Esophagus (tissue), 2 donors: ENCODE results near the gene RXRB. TPM values are rescaled to one million over a fixed set of nuclear protein-coding genes. Genes with fewer than 3 reads are reported as not detected.

Experiments
- H3K27ac ChIP-seq, 2 donors: one replicate each; pipeline ENCODE4 v1.5.1; 2013; ENCODE audit warnings: low read depth in 2 of 2, mild to moderate bottlenecking in 2 of 2, inconsistent platforms in 1 of 2, low read length in 1 of 2, moderate library complexity in 1 of 2
- H3K27me3 ChIP-seq, 2 donors: one replicate each; pipeline ENCODE4 v1.6.1; 2013; ENCODE audit warnings: low read length in 2 of 2, control low read depth in 1 of 2, mild to moderate bottlenecking in 1 of 2; ENCODE audit not compliant: insufficient read depth in 2 of 2, control insufficient read depth in 1 of 2
- H3K36me3 ChIP-seq, 2 donors: one replicate each; pipeline ENCODE4 v1.6.1; 2013; ENCODE audit warnings: low read length in 1 of 2; ENCODE audit not compliant: control insufficient read depth in 2 of 2, insufficient read depth in 2 of 2
- H3K4me1 ChIP-seq, 2 donors: one replicate each; pipeline ENCODE4 v1.6.1; 2013; ENCODE audit warnings: low read length in 1 of 2; ENCODE audit not compliant: control insufficient read depth in 2 of 2, insufficient read depth in 2 of 2
- H3K4me3 ChIP-seq, 2 donors: one replicate each; pipeline ENCODE4 v1.5.1; 2013; ENCODE audit warnings: low read length in 2 of 2, mild to moderate bottlenecking in 2 of 2, low read depth in 1 of 2, moderate library complexity in 1 of 2
- H3K9me3 ChIP-seq, 2 donors: one replicate each; pipeline ENCODE4 v1.6.1; 2013; ENCODE audit warnings: mild to moderate bottlenecking in 2 of 2, low read depth in 1 of 2, low read length in 1 of 2, moderate library complexity in 1 of 2; ENCODE audit not compliant: control insufficient read depth in 2 of 2, insufficient read depth in 1 of 2
- WGBS, 2 donors: extraction: QIAGEN DNeasy Blood & Tissue Kit; methylation state at CpG; one replicate each; pipeline ENCODE4 v1.1.7; 2013; 5-methylcytosine and 5-hydroxymethylcytosine counted together
- polyA plus RNA-seq, 2 donors: library from polyadenylated mRNA; stranded (reverse); fragments of 200-250 nt; gene quantifications; one replicate each; pipeline ENCODE4 v1.2.3, GENCODE V29; 2013
- donor health status: healthy with polysubstance abuse.
- donor health status: Bipolar disorder and iron deficiency.

RXRB gene
- polyA plus RNA-seq, 2 donors, result 24.4 to 30.0 TPM

DNA sequence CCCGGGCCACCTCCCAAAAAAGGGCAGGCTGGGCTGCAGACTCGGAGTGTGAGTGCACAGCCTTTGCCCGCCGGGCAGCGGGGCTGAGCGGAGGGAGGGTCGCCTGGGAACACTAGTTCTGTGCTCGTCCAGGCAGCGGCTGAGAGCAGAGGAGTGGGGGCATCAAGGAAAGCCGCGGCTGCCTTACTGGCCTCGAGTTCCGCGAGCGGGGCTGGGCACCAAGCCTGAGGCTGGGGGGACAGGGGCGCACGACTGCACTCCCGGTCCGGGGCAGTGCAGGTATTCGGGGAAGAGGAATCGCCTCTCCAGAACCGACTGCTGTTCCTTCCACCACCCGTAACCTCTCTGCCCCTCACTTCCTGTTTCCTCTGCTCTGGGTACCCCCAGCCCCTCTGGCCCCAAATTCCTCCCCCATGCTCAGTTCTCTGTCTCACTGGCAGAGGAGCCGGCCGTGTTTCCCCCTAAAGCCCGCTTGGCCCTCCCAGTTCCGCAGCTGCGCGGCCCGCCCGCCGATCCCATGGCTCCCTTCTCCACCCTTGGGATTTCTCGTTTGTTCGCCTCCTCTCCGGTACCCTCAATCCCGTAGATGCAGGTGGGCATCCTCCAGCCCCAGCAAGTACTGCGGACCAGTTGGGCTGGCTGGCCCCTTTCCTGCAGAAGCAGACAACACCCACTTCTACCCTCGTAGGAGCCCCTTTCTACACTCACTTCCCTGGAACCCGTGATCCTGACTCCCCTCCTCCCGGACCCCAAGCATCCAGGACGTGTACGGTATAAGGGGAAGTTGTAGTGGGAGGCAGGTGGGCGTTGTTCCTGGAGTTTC lies 12.9 kb upstream of the RXRB start:
- WGBS, 2 donors, result 1 to 2% methylated on average over 42 to 43 of the region's 43 CpGs
- Histone ChIP-seq H3K4me1 (peaks cover 0 to 6% of the 10 kb centered on the region in 2 donors), H3K27me3 (no peaks in the 10 kb centered on the region), H3K9me3 (no peaks in the 10 kb centered on the region), H3K27ac (no peak overlapping the region), H3K4me3 (peak overlapping the region; percentile 22 to 42), H3K36me3 (peaks cover 0 to 7% of the 10 kb centered on the region in 2 donors)

DNA sequence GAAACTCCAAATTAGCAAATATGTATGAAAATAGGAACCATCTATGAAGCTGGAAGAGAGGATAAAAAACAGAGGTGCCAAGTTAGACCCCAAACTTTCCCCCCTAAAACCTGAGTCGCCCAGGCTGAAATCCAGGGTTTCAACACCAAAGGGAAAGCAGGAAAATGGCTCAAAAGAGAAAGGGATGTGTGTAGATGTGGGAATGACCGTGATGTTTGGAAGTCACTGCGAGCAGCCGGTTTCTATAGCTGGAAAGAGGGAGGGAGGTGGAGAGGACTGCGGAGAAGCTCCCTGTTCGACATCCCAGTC lies 12.3 kb upstream of the RXRB start:
- Histone ChIP-seq H3K36me3 (peaks cover 0 to 7% of the 10 kb centered on the region in 2 donors), H3K27ac (no peak overlapping the region), H3K4me1 (peaks cover 0 to 6% of the 10 kb centered on the region in 2 donors), H3K4me3 (peak overlapping the region in 1 of 2 donors; percentile 42), H3K27me3 (no peaks in the 10 kb centered on the region), H3K9me3 (no peaks in the 10 kb centered on the region)
- 2 to 6% methylated on average over 6 of the region's 6 CpGs for WGBS, 2 donors

DNA sequence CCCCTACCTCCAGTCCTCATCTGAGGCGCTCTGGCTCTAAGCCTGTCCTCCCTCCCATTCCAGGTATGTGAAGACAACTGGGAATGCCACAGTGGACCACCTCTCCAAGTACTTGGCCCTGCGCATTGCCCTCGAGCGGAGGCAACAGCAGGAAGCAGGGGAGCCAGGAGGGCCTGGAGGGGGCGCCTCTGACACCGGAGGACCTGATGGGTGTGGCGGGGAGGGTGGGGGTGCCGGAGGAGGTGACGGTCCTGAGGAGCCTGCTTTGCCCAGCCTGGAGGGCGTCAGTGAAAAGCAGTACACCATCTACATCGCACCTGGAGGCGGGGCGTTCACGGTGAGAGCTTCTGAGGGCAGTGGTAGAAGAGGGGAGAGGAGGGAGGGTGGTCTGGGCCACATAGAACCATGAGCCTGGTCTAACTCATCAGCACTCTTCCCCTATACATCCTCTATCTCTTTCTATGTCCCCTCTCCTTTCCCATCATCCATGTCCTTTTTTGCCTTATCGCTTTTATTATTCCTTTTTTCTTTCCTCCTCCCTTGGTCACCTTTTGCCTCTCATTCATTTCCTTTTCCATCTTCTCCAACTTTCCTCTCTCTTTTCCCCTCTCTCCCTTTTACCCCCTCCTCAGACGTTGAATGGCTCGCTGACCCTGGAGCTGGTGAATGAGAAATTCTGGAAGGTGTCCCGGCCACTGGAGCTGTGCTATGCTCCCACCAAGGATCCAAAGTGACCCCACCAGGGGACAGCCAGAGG lies 11.4 kb upstream of the RXRB start:
- H3K4me3 ChIP-seq, result no peak overlapping the region
- 83 to 84% methylated on average over 15 to 18 of the region's 18 CpGs for WGBS, 2 donors
- H3K27me3 ChIP-seq, result no peaks in the 10 kb centered on the region
- peaks cover 0 to 7% of the 10 kb centered on the region in 2 donors for H3K36me3 ChIP-seq
- no peak overlapping the region for H3K27ac ChIP-seq
- H3K4me1 ChIP-seq, result peaks cover 4 to 6% of the 10 kb centered on the region in 2 donors
- H3K9me3 ChIP-seq, result no peaks in the 10 kb centered on the region

- H3K27me3 ChIP-seq, result no peaks in the 10 kb centered on the region
- H3K4me3 ChIP-seq, result no peak overlapping the region
- whole genome bisulfite sequencing, 2 donors, result 78 to 86% methylated on average over 16 to 17 of the region's 17 CpGs
- H3K27ac ChIP-seq, result no peak overlapping the region
- H3K36me3 ChIP-seq, result peaks cover 0 to 7% of the 10 kb centered on the region in 2 donors
- no peaks in the 10 kb centered on the region for H3K9me3 ChIP-seq
- peaks cover 4 to 6% of the 10 kb centered on the region in 2 donors for H3K4me1 ChIP-seq
Measured at GRCh38 chr6:33211136-33211535, 10.7 kb upstream of the RXRB start.

GRCh38 chr6:33209856-33210255 lies 9.4 kb upstream of the RXRB start:
- Histone ChIP-seq H3K27me3 (no peaks in the 10 kb centered on the region), H3K36me3 (peaks cover 0 to 7% of the 10 kb centered on the region in 2 donors), H3K9me3 (no peaks in the 10 kb centered on the region), H3K27ac (no peak overlapping the region), H3K4me1 (peaks cover 10 to 14% of the 10 kb centered on the region in 2 donors), H3K4me3 (no peak overlapping the region)
- 91 to 94% methylated on average over 10 of the region's 10 CpGs for WGBS, 2 donors

- H3K9me3 ChIP-seq, result no peaks in the 10 kb centered on the region
- H3K36me3 ChIP-seq, result peaks cover 0 to 13% of the 10 kb centered on the region in 2 donors
- WGBS, 2 donors, result 1% methylated on average over 60 to 86 of the region's 86 CpGs
- H3K4me3 ChIP-seq, result peak within 1 kb of the TSS; percentile 63 to 81
- peak within 1 kb of the TSS; percentile 92 to 97 for H3K27ac ChIP-seq
- no peaks in the 10 kb centered on the region for H3K27me3 ChIP-seq
- peaks cover 10 to 14% of the 10 kb centered on the region in 2 donors for H3K4me1 ChIP-seq
Measured at GRCh38 chr6:33208091-33208967, 7.9 kb upstream of the RXRB start, which contains the start of gene RING1. TSS of gene RING1 (plus strand) at chr6:33208500. CDS start at chr6:33208823, 323 bp downstream.

GRCh38 chr6:33207552-33208090 lies 7.2 kb upstream of the RXRB start:
- WGBS, 2 donors, result 1% methylated on average over 29 of the region's 29 CpGs
- H3K36me3 ChIP-seq, result peaks cover 5 to 17% of the 10 kb centered on the region in 2 donors
- H3K9me3 ChIP-seq, result no peaks in the 10 kb centered on the region
- H3K27me3 ChIP-seq, result no peaks in the 10 kb centered on the region
- H3K4me1 ChIP-seq, result peaks cover 8 to 10% of the 10 kb centered on the region in 2 donors
- peak overlapping the region; percentile 92 to 97 for H3K27ac ChIP-seq
- peak overlapping the region; percentile 63 to 81 for H3K4me3 ChIP-seq

DNA sequence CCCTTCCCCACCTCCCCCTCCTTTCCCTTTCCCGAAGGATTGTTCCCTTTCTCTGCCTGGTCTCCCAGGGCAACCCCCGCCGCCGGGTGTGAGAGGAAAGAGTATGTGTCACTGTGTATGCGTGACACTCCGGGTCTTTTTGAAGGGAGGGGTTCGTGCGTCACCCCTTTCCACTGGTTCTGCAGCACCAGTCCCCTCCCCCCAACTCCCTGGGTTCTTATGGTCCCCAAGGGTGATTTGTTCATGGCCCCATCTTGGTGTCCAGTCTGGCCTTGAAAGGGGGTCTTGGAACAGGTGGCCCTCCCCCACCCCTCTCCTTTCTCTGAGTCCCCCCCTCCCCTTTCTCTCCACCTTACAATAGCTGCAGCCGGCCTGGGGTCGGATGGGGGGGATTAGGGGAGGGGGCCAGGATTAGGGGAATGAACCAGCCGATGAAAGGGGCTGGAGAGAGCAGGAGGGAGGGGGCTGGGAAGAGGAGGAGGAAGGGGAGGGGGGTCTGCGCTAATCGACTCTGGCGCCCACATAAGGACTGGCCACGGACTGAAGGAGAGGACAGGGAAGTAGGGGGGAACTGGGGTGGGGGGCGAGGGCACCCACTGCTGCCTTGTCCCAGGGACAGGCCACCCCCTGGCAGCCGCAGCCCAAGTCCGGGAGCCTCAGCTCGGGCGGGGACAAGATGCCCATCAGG lies 6.5 kb upstream of the RXRB start:
- Histone ChIP-seq H3K36me3 (peaks cover 5 to 23% of the 10 kb centered on the region in 2 donors), H3K9me3 (no peaks in the 10 kb centered on the region), H3K27ac (peak overlapping the region in 1 of 2 donors; percentile 56), H3K27me3 (no peaks in the 10 kb centered on the region), H3K4me3 (peak overlapping the region in 1 of 2 donors; percentile 81), H3K4me1 (peaks cover 10 to 11% of the 10 kb centered on the region in 2 donors)
- 26 to 27% methylated on average over 13 to 20 of the region's 20 CpGs for WGBS, 2 donors
